HPDE6-E6E7 (cell line): ENCODE measurements around the gene GORAB.
A peak's percentile ranks its signal among the peaks of the same experiment; 100 is the strongest.

Source experiments
- DNase-seq: peaks from one replicate; pipeline ENCODE4 v3.0.0; 2011; ENCODE audit warnings: missing footprints; ENCODE audit errors: extremely low spot score

GORAB gene, protein sequence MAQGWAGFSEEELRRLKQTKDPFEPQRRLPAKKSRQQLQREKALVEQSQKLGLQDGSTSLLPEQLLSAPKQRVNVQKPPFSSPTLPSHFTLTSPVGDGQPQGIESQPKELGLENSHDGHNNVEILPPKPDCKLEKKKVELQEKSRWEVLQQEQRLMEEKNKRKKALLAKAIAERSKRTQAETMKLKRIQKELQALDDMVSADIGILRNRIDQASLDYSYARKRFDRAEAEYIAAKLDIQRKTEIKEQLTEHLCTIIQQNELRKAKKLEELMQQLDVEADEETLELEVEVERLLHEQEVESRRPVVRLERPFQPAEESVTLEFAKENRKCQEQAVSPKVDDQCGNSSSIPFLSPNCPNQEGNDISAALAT

GRCh38 chr1:170531758-170532657 lies at the start of gene GORAB:
Gene GORAB (plus strand): TSS chr1:170532166. CDS start chr1:170532224, 58 bp downstream.
- peak; percentile 90 for DNase-seq

DNA sequence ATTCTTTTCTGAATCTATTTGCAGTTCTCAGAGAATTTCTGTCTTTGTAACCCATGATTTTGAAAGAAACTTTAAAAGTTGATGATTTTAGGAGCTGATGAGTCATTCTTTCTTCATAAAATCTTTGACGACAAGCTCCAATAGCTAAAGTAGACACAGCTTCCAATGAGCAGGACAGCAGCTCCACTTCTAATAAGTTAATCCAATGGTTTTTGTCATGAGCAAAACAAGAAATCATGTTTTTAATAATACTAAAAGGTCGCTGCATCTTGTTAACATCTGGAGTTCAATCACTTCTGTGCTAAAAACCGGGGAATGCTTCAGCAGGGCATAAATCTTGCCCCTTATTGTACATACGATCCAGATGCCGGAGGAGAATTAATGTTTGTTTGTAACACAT lies 48.9 kb upstream of the GORAB start:
- DNase-seq = no peak

DNA sequence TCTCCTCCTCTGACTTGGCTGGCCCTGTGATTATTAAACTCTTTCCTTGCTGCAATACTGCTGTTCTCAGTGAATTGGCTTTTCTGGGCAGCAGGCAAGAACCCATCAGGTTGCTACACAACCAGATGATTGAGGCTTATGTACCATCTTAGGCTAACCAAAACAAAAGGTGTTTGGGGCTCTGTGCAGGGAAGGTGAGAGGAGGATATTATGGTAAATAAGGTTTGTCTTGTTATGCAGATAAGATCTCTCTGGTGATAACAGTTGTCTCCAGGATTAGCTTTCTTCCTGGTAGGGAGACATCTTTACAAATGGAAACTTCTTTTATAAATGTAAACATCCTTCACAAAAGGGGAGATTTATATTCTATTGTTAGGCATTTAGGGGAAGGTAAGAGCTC lies 44.5 kb upstream of the GORAB start:
- no peak for DNase-seq

GRCh38 chr1:170491291-170491690 lies 40.7 kb upstream of the GORAB start:
- no peak for DNase-seq

DNA sequence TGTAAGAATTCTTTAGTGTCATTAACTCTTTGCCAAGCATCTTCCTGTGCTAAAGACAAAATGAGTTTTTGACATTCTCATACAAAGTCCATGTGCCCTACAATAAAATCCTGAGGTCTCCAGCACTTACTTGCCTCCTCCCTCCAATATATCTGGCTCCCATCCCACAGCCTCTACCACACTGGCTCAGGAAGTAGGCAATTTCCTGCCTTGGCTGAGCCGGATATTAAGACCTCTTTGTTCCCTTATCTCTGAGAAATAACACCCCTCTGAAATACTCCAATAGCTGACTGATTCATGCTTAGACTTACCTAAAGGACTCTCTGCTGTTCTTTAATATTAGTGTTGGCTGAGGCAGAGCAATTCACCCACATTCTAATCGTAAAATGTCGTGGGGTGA lies 37.6 kb upstream of the GORAB start:
- no peak for DNase-seq

- DNase-seq = no peak
These were observed 37.0 kb upstream of the GORAB start for GRCh38 chr1:170495006-170495405.

GRCh38 chr1:170498876-170499275 lies 33.1 kb upstream of the GORAB start:
- DNase-seq = no peak

DNA sequence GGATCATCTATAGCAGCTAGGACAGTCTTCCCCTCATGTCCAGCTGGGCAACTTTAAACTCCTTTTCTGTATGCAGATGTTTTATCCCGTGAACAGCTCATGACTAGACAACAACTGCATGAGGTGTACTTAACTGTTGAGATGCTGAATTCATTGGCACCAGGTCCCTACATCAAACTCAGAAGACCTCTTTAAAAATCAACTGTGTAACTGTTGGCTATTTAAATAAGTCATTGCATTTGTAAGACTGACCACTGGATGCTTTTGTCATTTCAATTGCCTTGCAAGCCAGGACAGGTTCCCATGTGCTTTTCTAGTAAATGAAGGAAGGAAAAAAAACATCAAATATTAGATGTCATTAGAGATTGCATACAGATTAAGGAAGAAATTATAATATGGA lies 28.3 kb upstream of the GORAB start:
- DNase-seq = no peak

DNA sequence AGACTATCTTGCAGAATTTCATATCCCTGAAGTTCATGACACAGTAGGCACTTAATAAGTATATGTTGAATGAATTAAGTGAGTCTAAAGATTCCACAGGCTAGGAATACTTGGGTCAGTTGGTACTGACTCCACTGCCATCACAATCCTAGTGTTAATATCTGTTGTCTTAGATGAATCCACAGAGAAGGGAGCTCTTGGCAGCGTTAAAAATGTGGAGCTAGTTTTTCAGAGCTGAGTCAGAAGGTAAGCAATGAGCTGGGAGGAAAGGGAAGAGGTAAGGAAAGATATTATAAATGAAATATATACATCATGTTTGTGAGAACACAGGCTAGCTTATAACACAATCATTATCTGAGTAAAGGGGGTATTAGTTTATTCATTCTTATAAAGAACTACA lies 21.8 kb upstream of the GORAB start:
- no peak for DNase-seq

GRCh38 chr1:170511038-170511437 lies 20.9 kb upstream of the GORAB start:
- DNase-seq = no peak

- DNase-seq = no peak
These were observed 18.8 kb upstream of the GORAB start for GRCh38 chr1:170513138-170513537.

- no peak for DNase-seq
These were observed 13.7 kb upstream of the GORAB start for GRCh38 chr1:170518185-170518834.

- DNase-seq = no peak
These were observed 13.0 kb upstream of the GORAB start for GRCh38 chr1:170518965-170519364.

DNA sequence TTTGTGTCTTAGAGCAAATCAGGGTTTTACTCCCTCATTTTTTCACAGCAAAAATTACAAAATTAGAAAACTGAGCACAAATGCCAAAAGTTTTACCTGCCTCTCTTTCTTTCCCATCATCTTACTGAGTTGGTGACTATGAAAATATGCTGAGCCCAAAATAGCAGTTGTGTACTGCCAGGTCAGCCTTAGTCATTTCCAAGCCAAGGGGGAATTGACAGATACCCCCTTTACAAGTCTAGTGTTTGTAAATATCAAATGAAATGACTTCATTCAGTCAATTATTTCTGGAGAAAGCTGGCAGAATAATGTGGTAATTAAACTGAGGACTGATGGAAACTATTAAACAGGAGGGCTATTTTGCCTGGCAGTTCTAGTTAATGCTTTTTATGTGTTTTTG lies 11.4 kb upstream of the GORAB start:
- no peak for DNase-seq

- no peak for DNase-seq
These were observed 10.1 kb upstream of the GORAB start for GRCh38 chr1:170521818-170522217.

DNA sequence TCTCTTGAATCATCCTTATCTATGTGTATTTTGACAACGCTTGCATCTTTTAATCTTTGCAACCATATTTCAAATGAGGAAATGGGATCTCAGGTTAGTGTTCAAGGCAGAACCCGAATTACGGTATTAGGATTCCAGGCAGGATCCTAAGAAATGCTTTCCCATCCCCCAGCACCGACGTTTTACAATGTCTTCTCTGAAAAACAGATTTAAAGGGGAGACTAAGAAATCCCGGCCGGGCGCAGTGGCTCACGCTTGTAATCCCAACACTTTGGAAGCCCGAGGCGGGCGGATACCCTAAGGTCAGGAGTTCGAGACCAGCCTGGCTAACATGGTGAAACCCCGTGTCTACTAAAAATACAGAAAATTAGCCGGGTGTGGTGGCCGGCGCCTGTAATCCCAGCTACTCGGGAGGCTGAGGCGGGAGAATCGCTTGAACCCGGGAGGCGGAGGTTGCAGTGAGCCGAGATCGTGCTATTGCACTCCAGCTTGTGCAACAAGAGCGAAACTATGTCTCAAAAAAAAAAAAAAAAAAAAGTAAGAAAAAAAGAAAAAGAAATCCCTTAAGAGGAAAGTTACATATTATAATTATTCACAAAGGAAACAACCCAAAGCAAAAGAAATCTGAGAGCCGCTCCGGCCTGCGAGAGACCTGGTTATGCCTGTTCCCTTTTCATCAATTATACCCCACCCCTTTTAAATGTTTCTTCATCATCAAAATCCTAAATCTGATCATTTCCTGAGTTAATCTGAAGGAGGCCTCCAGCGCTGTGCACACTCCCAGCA lies 801 bp upstream of the GORAB start:
- DNase-seq = no peak

- DNase-seq = no peak
These were observed 1.3 kb downstream of the GORAB start for GRCh38 chr1:170533298-170533697.

- no peak for DNase-seq
These were observed 2.7 kb downstream of the GORAB start for GRCh38 chr1:170534626-170535147.

DNA sequence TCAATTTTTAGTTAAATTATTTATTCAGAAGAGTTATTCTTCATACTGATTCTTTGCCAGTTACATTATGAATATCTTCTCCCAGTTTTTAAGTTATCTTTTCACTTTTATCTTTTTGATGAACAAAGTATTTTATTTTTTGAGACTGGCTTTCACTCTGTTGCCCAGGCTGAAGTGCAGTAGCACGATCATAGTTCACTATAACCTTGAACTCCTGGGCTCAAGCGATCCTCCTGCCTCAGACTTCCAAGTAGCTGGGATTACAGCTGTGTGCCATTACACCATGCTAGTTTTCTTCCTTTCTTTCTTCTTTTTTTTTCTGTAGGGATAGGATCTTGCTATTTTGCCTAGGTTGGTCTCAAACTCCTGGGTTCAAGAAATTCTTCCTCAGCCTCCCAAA lies 3.5 kb downstream of the GORAB start:
- no peak for DNase-seq

DNA sequence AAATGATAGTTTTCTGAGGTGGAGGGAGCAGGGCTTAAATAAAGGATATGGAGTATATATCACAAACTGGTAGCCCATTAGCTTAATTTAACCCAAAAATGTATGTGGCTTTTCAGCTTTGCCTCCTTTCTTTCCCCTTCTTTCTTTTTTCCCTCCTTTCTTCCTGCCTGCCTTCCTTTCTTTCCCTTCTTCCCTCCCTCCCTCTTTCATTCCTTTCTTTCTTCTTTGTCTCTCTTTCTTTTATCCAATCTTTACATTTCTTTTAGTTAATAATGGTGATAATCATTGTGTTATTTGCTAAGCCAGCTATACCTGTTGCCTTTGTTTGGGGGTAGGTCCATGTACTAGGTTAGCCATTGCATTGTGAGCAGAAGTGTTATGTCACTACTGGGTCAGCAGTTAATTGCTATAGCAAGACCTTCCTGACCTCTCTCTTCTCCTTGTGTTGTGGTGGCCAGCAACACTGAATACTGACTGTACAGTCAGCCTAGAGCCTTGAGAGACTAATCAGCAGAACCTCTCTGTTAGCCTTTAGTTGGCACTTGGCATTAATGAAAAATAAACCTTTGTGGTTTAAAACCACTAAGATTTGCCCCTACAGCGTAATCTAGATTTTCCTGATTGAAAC lies 5.1 kb downstream of the GORAB start:
- no peak for DNase-seq
